HG03575 (cell line): ENCODE measurements around the gene RBM10.

Experiments
- ATAC-seq: cut with Tn5 transposase; IDR thresholded peaks from one replicate; pipeline ENCODE4 v1.9.1; 2021; ENCODE audit not compliant: unreplicated experiment, insufficient number of reproducible peaks, low FRiP score; ENCODE audit errors: extremely low read depth

RBM10 gene

DNA sequence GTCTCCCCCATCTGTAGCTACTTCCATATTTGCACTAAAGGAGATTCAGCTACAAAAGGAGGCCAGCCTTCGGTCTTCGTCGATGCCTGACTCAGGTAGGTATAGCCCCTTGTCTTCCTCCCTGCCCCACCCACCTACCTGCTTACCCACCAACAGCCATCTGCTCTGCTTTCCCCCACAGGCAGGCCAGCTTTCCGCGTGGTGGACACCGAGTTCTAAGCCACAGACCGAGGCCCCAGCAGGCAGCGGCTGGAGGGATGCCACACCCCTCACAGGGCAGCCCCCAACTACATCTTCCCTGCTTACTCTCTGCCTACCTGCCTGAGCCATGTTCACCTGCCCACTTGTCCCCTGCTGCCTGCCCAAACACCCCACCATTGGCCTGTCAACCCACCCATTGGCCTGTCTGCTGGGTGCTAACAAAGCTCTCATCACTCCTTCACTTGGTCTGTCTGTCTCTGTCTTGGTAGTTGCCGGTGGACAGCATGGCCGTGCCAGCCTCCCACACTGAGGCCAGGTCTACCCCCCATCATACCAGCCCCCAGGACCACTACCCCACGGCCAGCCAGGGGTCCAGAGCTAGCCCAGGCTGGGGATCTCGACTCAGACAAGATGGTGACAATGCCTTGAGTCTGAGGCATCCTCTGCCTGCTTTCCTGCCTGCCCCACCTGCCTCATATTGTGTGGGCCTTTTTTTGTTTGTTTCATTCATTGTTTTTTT, 83.7 kb downstream of the RBM10 start:
- ATAC-seq = no peak

DNA sequence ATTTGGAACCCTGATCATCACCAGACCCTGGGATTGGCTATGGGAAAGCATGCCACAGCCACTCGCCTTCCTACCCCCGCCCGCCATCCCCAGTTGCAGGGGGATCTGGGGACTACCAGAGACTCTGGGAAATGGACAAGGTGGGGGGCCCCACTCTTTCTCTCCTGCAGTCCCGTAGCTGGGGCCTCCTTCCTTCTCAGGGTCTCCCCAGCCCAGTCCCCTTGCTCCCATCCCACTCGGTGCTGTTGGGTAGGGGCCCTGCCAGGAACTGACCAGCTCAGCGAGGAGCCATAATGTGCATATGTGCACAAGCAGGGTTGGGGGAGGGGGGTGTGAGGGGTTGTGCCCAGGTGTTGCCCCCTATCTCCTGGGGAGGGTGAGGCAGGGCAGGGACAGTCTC, 84.4 kb downstream of the RBM10 start:
- no peak for ATAC-seq

DNA sequence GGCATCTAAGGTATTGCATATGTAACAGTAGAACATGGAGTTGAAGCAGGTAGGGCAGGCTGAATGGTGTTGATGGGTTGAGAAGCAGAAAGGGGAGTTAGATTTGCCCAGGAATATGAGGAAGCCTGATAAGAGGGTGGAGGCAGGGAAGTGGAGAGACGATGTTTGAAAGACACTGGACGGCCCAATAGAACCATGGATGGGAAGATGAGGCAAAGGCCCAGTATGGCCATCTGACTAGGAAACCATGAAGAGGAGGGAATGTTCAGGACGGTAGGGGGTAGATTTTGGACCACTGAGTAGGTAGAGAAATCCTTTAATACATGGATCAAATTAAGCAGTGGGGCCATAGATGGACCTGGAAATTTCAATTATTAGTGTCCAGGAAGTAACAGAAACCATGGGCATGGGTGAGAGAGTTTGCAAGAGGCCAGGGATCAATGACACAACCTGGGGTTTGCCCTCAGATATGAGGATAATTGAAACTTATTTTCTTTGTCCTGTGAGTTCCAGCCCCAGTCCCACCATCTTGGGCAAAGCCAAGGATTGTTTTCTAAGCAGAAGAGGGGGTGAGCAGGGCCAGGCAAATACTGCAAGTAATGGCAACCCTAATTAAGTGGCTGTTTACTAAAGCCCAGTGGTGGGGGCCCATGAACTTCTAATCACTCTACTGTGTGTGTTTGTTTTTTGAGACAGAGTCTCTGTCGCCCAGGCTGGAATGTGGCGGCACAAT, 85.3 kb downstream of the RBM10 start:
- ATAC-seq = no peak

DNA sequence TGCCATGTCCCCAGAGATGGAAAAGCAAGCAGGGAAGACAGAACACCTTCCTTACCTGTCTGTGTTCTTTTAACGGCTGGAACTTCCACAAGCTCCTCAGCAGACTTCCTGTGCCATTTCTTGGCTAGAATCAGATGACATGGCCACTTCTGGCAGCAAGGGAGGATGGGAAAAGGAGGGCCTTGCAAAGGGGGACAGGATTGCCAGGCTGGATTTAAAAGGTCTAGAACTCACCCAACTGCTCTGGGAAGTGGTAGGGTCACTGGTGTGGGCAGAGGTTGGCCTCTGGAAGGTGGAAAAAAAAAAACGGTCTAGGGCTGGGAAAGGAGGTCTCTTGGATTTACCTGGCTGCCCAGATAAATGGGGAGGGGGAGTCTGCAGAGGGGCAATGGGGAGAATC, 86.1 kb downstream of the RBM10 start:
- no peak for ATAC-seq

DNA sequence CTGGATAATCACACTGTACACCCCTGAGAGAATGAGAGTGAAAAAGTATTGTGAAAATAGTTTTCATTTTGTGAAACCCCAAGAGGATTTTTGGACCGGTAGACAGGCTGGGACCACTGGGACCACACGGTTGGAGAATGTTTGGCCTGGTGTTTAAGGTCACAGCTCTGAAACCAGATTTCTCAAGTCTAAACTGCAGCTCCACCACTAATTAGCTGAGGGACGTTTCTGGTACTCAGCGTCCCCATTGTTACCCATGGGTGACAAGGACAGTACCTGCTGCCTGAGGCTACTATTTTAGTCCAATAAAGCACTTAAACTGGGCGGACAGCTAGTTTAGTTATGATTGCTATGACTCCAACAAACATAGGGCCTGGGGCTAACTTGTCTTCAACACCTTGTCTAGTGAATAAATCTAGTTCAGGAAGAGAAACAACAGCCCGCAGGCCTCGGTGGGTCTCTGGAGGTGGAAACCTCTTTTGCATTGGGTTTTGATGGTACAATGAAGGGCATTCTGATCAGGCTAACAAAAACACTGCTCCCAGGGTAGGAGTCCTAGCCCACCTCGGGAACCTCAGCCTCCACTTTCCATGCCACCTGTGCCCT, 87.3 kb downstream of the RBM10 start:
- no peak for ATAC-seq

DNA sequence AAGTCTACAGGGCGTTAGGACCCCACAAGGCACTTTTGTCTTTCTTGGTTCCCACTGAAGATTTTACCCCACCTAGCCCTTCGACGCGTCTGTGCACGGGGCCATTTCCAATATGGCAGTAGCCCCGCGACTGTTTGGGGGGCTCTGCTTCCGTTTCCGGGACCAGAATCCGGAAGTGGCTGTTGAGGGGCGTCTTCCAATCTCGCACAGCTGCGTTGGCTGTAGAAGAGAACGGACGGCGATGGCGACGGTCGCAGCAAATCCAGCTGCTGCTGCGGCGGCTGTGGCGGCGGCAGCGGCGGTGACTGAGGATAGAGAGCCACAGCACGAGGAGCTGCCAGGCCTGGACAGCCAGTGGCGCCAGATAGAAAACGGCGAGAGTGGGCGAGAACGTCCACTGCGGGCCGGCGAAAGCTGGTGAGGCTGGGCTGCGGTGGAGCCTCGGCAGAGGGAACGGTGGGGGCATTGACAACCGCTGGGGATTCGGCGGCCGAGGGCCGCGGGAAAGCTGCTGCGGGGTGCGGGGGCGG, 87.8 kb downstream of the RBM10 start, which contains the start of gene USP11:
USP11 (plus strand) TSS at position 207 of the 530 bp plus-strand sequence; CDS start at position 242, 35 bp downstream.
- no peak for ATAC-seq

DNA sequence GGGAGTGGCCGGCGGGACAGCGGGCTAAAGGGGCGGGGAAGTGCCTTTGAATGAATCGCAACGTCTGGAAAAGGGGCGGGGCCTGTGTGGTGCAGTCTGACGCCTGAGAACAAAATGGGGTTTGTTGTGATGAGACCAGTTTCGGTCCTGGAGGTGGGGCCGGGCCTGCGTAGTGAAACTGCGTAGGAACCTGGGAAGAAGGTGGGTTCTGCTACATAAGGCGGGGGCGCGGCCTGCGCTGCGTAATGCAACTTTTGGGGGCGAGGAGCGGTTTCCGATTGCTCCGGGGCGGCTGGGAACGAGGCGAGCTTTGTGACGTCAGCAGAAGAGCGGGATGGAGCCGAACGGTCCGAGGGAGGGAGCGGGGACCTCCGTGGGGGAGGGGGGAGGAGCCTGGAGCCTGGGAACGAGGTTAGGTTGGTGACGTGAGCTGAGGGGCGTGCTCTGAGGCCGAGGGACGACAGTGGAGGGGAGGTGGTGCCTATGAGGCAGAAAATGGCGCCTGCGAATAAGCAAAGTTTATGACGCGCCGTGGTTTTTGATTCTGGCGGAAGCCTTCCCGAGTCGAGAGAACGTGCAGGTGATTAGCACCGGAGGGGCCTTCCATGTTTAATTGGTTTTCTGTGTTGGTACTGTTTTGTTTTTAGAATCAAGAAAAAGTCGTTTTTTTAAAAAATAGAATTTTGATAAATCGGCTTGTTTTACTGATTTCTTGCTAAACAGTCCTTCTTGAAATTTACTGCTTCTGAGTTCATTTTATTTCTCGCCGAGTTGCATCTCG, 88.5 kb downstream of the RBM10 start:
- ATAC-seq = peak; percentile 39

DNA sequence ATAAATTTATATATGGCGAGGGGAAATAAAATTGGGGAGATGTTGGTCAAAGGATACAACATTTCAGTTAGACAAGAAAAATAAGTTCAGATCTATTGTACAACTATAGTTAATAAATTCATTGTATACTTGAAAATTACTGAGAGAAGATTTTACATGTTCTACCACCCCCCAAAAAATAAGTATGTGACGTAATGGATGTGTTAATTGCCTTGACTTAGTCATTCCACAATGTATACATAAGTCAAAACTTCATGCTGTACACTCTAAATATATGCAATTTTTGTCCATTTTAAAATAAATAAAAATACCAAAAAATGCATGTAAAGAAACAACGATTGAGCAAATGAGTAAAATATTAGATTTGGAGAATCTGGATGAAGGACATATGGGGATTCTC, 89.6 kb downstream of the RBM10 start:
- ATAC-seq = no peak

DNA sequence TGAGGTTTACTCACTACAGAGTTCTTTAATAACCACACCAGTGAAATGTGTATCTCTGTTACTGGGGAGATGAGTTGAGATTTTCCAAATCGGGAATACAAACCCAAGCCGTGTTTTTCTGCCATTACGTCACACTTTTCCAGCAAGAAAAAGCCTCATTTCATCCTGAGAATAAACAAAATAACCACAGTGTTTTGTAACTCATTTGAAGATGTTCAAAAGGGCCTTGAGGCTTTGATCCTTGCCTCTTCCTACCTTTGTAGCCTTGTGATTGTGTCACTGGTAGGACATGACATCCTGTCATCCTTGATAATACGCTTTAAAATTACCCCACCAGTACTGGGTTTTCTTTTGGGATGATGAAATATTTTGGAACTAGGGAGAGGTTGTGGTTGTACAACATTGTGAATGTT, 90.7 kb downstream of the RBM10 start:
- no peak for ATAC-seq
